H7 (cell line): ENCODE measurements around the gene TAF15. TPM values are rescaled to one million over a fixed set of nuclear protein-coding genes. Genes with fewer than 3 reads are reported as not detected.
A peak's percentile ranks its signal among the peaks of the same experiment; 100 is the strongest.

Experiments
- DNase-seq: peaks from one replicate; pipeline ENCODE4 v3.0.0; 2012
- H3K27me3 ChIP-seq: 2 replicates; pipeline ENCODE4 v1.6.0; 2011; ENCODE audit warnings: mild to moderate bottlenecking, low read length; ENCODE audit not compliant: control insufficient read depth, insufficient read depth
- H3K36me3 ChIP-seq: replicated peaks from 2 replicates; pipeline ENCODE4 v1.5.1; 2011; ENCODE audit warnings: low read length; ENCODE audit not compliant: control insufficient read depth, insufficient read depth
- H3K4me3 ChIP-seq: 2 replicates; pipeline ENCODE4 v1.5.1; 2011; ENCODE audit warnings: low read depth, mild to moderate bottlenecking, control low read depth, low read length, moderate library complexity; ENCODE audit not compliant: insufficient read depth
- total RNA-seq: library from RNA; depleted of rRNA; stranded (reverse); fragments of >200 nt; shearing (Covaris generic); gene quantifications from 2 replicates; pipeline ENCODE4 v1.2.3, GENCODE V29; 2014; rRNA removed

Gene TAF15
- total RNA-seq, 1 experiment from 2014 or later = 20.2 TPM

DNA sequence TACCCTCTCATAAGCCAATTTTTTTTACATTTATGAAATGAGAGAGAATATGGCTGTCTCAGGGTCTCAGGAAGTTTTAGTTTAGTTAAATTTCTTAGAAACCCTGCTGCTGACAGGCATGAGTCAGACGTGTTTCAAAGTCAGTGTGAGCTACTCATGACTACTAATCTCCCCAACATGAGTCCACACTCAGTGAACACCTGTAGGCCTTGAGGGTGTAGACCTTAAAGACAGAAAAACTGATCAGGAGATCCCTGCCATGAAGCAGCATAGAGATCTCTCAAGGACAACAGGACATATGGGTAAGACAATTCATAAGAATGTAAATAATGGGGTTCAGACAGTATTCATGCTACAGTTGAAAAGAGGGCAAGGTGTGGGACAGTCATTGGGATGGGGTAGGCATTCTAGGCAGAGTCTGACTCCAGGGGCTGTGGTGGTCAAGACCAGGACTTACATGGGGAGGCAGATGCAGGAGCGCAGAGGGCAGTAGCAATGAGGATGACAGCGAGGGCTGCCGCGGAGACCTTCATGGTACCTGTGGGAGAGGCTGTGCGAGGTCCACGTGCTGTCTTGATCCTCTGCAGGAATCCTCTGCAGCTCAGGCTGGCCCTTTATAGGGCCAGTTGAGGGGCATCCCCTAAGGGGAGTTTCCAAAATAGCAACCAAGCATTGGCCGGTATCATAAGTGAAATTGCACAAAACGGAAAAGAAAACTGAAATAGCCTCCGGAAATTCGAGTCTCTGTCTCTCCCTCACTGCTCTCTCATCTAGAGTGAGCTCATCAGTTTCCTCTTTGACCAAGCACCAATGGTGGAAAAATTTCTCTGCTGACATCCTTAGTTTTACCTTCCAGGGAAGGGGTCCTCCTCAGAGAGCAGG lies 70.7 kb downstream of the TAF15 start, which contains the start of gene CCL5:
TSS of gene CCL5 (minus strand) at position 588 of the 882 bp plus-strand sequence.
- Histone ChIP-seq H3K27me3 (no peaks in the 10 kb centered on the region), H3K36me3 (no peaks in the 10 kb centered on the region), H3K4me3 (no peak within 1 kb of the TSS)
- no peak for DNase-seq

DNA sequence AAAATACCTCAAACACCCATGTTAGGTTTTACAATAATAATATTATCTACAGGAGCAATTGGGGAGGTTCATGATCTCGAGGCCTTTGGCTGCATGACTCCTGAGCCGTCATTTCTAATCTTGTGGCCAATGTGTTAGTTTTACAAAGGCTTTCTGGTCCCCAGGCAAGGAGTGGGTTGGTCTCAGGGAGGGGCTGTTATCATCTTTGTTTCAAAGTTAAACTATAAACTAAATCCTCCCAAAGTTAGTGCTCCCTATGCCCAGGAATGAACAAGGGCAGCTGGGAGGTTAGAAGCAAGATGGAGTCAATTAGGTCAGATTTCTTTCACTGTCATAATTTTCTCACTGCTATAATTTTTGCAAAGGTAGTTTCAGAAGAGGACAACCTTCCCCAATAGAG lies 80.0 kb downstream of the TAF15 start:
- Histone ChIP-seq H3K4me3 (no peak overlapping the region), H3K36me3 (no peaks in the 10 kb centered on the region), H3K27me3 (no peaks in the 10 kb centered on the region)
- DNase-seq = no peak

DNA sequence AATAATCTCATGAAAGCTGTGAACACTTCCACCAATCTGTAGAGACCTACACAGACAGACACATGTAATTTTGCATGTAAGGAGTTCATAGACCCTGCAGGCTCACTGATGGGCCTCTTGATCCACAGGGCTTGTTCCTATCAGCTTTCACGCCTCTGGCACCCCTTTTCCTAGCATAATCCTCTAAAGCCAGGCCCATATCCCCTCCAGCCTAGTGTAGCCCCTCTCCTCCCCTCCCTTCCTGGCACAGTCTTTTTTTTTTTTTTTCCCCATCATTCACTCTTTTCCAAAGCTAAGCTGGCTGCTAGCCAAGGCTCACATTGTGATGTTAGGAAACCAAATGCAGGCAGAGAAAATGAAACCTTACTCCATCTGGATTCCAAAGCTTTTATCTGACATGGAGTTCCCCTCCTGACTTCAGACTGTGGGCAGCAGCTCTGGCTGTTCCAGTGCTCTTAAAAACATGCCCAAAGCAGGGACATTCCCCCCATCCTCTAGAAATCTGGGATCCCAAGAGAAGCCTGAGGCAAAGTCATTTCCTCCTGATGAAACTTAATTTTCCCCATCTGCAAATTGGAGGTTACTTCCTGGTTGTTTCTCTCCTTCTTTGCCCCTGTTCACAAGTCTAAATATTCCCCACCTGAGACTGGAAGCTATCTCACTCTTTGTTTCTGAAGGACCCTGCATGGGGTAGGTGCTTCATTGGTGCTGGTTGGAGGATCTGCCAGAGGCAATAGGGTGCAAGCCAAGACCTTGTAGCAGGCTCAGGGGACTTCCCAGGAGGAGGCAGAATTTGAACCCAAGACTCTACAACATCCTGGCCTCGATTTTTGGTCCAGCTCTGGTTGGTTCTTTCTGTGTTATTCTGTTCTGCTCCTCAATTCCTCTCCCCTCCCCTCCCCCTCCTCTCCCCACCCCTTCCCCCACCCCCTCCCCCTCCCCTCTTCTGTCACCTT lies 80.8 kb downstream of the TAF15 start:
- Histone ChIP-seq H3K27me3 (no peaks in the 10 kb centered on the region), H3K36me3 (no peaks in the 10 kb centered on the region), H3K4me3 (no peak overlapping the region)
- DNase-seq = no peak

DNA sequence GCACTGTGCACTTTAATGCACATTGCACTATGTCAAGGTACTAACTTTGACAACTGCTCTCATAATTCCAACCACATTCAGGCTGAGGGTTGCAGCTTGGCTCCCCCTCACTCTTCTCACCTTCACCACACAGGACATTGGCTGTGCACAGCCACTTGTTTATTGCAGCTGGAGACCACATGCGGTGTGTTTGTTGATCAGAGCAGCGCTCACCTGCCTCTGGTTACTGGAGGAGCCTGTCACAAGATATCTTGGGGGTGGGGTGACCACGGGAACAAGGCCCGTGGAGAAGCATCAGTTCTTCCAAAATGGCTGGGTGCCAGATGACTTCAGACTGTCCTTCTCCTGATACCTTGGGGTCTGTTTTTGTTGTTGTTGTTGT lies 81.5 kb downstream of the TAF15 start:
- Histone ChIP-seq H3K27me3 (no peaks in the 10 kb centered on the region), H3K36me3 (no peaks in the 10 kb centered on the region), H3K4me3 (no peak overlapping the region)
- DNase-seq = peak; percentile 47

DNA sequence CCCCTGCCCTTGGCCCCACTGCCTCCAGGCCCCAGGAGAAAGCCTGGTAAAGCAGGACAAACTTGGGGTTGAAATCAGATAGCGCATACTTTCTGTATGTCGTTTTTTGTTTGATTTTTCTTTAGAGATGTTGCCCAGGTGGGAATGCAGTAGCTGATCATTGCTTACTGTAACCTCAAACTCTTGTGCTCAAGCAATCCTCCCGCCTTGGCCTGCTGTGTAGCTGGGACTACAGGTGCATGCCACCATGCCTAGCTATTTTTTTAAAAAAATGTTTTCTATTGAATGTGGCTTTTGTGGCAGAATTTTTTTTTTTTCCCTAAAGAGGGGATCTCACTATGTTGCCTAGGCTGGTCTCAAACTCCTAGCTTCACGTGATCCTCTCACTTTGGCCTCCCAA lies 82.0 kb downstream of the TAF15 start:
- no peak for DNase-seq
- Histone ChIP-seq H3K27me3 (no peaks in the 10 kb centered on the region), H3K36me3 (no peaks in the 10 kb centered on the region), H3K4me3 (no peak overlapping the region)

DNA sequence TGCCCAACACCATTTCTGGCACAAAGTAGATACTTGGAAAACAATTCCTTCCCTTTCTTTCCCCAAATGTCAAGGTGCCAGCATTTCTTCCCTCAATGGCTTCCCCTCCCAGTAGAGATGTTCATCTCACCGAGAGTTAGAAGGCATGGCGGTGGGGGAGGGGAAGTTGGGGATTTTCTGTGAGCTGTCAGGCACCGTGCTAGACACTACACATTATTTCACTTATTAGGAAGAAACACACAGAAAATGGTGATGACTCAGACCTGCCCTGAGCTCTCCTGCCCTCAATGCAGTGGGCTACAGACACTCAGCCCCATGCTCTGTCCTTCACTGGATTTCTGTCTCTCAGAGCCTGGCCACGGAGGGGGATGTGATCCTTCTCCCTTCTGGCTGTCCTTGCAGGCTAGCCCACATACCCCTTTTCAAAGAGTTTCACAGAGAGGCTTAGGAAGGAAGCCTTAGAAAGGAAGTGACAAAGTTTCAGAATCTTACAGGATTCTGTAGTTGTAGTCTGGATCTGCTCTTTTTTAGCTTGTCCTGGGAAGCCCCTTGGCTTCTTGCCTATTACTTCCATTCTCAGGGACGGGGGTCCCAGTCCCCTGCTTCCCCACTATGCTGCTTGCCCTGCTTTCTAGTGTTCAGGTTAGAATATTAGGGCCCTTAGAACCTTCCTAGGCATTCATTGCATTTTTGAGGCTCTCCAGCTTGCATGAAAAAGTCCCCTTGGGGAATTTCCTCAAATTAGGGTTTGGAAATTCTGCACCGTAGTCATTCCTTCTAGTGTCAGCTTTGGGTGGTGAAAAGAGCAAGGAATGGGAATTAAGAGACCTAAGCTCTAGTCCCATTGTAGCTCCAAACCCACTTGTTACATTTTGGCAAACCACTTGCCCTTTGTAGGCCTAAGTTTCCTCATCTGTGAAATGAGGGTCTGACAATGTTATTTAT lies 83.1 kb downstream of the TAF15 start:
- DNase-seq = no peak
- Histone ChIP-seq H3K36me3 (no peaks in the 10 kb centered on the region), H3K4me3 (no peak overlapping the region), H3K27me3 (no peaks in the 10 kb centered on the region)

DNA sequence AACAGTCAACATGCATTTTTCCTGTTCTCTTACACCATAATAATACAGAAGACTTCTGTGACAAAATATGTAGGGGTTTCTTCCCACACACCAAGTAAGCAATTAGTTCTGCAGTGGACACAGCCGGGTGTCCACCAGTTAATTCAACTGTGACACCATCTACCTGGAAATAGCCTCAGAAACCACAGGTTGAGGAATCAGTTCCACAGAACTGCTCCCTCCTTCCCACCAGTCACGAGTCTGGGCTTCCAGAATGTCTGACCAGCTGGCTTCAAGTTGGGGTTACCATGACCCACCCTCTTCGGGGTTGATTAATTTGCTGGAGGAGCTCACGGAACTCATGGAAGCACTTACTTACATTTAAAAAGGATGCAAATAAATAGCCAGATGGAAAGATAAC lies 84.5 kb downstream of the TAF15 start:
- no peak for DNase-seq
- Histone ChIP-seq H3K36me3 (no peaks in the 10 kb centered on the region), H3K4me3 (no peak overlapping the region), H3K27me3 (no peaks in the 10 kb centered on the region)

DNA sequence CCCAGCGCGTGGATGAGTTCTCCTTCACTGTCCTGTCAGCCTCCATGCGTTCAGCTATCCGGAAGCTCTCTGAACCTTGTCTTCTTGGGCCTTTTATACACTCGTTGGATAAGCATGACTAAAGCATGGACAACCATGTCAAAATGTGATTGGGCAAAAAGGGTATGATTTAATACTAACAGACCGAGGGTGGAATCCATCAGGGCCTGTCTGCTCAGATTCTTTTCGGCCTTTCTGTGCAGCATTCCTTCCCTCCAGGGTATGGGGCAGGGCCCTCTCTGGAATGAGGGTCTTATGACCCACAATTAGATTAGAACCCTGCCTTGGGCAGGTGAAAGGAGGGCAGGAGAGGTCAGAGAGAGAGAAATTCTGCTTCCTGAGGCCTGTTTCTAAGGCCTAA lies 84.9 kb downstream of the TAF15 start:
- no peak for DNase-seq
- no peaks in the 10 kb centered on the region for H3K27me3 ChIP-seq
- no peak overlapping the region for H3K4me3 ChIP-seq
- H3K36me3 ChIP-seq = no peaks in the 10 kb centered on the region

DNA sequence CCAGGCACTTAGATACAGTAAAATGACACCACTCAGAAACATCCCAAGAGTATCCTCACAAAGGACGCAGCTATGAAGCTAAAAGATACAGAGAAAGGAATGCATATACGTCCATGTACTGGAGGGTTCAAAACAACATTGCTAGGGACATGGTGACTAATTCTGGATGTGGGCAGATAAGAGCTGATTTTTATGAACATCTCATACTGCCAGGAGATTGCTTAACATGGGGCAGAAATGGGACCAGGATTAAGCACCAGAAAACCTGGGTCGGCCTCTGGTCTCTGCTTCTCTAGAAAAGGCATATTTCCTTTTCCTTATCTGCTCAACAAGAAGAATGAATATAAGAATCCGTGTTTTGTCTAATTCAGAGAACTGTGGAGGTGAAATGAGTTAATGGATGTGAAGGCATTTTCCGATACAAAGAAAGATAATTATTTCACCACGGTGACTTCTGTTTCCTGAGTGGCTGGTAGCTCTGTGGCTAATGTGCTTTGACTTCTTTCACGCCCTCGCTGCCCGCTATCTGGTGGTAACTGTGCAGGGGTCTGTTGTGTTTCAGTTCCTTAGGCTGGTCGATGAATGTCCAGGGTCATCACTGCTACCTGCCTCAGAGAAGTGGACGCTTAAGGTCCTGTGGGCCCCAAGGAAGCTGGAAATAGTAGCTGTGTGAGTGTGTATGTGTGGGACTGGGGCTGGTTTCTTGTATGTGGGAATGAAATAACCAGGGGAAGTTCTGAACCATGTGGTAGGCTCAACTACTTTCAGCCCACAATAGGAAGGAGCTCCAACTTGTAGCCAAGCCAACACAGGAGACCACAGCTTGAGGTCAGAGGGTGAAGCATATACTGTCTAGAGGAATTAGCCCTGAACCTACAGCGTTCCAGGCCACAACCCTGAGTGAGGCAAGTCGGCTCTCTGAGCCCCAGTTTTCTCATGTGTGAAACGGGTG lies 86.6 kb downstream of the TAF15 start:
- no peak for DNase-seq

More for the DNA sequence above, 86.6 kb downstream of the TAF15 start:
- Histone ChIP-seq H3K4me3 (no peak overlapping the region), H3K27me3 (no peaks in the 10 kb centered on the region), H3K36me3 (no peaks in the 10 kb centered on the region)

Other genes starting within 250 kb of the TAF15 start
- not detected in 2 replicates for gene SLFN14, start 248.7 kb upstream of the TAF15 start, total RNA-seq
- 5.5 and 7.7 TPM in 2 replicates for gene PEX12, start 230.9 kb upstream of the TAF15 start, total RNA-seq
- 87.1 and 102 TPM in 2 replicates for gene AP2B1, start 222.2 kb upstream of the TAF15 start, total RNA-seq
- gene RASL10B, start 77.8 kb upstream of the TAF15 start, total RNA-seq = 13.8 and 16.9 TPM in 2 replicates
- gene GAS2L2, start 56.2 kb upstream of the TAF15 start, total RNA-seq = 0.10 TPM in 1 of 2 replicates, not detected in the other
- gene C17orf50, start 48.6 kb upstream of the TAF15 start, total RNA-seq = not detected in 2 replicates
- gene MMP28, start 13.8 kb upstream of the TAF15 start, total RNA-seq = not detected in 2 replicates
- gene HEATR9, start 59.4 kb downstream of the TAF15 start, total RNA-seq = not detected in 2 replicates
- not detected in 2 replicates for gene CCL5, start 70.9 kb downstream of the TAF15 start, total RNA-seq
- gene RDM1, start 121.3 kb downstream of the TAF15 start, total RNA-seq = 7.0 and 11.9 TPM in 2 replicates
- not detected in 2 replicates for gene LYZL6, start 134.2 kb downstream of the TAF15 start, total RNA-seq
- gene CCL16, start 172.0 kb downstream of the TAF15 start, total RNA-seq = not detected in 2 replicates
- gene CCL14, start 177.2 kb downstream of the TAF15 start, total RNA-seq = not detected in 2 replicates
- gene CCL15, start 192.1 kb downstream of the TAF15 start, total RNA-seq = not detected in 2 replicates
- not detected in 2 replicates for gene CCL23, start 208.5 kb downstream of the TAF15 start, total RNA-seq